ENCODE results near the gene PRIMPOL.
"Not testable (repeated sequence)": the region's sequence is repeated elsewhere in the genome, so short reads cannot be mapped to it uniquely, and the experiment has no call there.

PRIMPOL gene

GRCh38 chr4:184649026-184649970 lies at the start of gene PRIMPOL, which contains the start of gene CASP3:
Gene PRIMPOL (plus strand): TSS chr4:184649738. CDS start chr4:184657141, 7,403 bp downstream.
Gene CASP3 (minus strand): TSS chr4:184649447. CDS start chr4:184638453, 10,994 bp downstream.
- peak; percentile 90 for DNase-seq (ENCODE audit: low read depth, low spot score)

GRCh38 chr4:184600982-184601381 lies 48.6 kb upstream of the PRIMPOL start:
- not testable (repeated sequence) for DNase-seq (ENCODE audit: low read depth, low spot score)

GRCh38 chr4:184602857-184603256 lies 46.7 kb upstream of the PRIMPOL start:
- DNase-seq (ENCODE audit: low read depth, low spot score), result not testable (repeated sequence)

GRCh38 chr4:184607429-184607828 lies 42.1 kb upstream of the PRIMPOL start:
- DNase-seq (ENCODE audit: low read depth, low spot score), result not testable (repeated sequence)

- DNase-seq (ENCODE audit: low read depth, low spot score), result no peak
Observed at GRCh38 chr4:184612074-184612473, 37.5 kb upstream of the PRIMPOL start.

DNA sequence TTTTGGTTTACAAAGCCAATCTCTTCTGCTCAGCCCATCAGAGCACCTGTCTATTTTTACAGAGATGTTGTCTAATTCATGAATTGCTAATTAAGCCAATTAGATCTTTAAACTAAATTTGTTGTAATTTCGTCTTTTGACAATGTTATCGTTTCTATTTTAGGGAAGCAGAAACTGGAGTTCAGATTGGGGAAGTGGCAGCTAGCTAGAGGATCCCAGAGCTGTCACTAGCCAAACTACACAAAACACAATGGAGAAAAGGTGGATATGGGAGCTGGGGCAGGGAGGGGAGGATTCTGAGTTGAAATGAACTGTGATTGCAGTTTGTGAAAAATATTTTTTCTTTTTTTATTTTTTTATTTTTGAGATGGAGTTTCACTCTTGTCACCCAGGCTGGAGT lies 36.1 kb upstream of the PRIMPOL start:
- DNase-seq (ENCODE audit: low read depth, low spot score), result no peak

DNA sequence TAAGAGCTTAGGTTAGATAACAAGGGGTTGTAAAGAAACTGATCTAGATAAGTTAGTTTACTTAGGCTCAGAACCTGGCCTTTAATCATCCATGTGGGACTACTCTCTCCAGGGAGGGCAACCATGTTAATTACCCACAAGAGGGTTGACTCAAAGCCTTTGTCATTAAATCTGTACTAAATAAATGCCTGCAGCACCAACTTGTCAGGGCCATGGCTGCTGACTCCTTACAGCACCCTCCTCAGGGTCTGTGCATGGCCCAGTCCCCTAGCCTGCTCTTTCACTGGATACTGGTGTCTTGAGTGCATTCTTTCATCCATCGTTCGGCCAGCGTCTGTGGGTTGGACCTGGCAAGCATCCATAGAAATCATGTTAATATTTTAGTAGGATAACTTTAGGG lies 35.0 kb upstream of the PRIMPOL start:
- no peak for DNase-seq (ENCODE audit: low read depth, low spot score)

DNA sequence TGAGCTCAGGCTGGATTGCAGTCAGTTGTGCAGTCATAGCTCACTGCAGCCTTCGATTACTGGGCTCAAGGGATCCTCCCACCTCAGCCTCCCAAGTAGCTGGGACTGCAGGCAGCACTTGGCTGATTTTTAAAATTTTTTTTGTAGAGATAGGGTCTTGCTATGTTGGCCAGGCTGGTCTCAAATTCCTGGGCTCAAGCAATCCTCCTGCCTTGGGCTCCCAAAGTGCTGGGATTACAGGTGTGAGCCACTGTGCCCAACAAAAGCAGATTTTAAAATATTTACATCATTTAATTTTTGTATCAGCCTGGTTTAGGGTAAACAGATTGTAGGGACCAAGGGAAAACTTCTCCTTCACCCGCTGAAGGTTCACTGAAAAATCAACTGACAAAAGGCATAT lies 33.4 kb upstream of the PRIMPOL start:
- DNase-seq (ENCODE audit: low read depth, low spot score), result not testable (repeated sequence)

GRCh38 chr4:184616633-184617551 lies 32.6 kb upstream of the PRIMPOL start:
- DNase-seq (ENCODE audit: low read depth, low spot score), result no peak

DNA sequence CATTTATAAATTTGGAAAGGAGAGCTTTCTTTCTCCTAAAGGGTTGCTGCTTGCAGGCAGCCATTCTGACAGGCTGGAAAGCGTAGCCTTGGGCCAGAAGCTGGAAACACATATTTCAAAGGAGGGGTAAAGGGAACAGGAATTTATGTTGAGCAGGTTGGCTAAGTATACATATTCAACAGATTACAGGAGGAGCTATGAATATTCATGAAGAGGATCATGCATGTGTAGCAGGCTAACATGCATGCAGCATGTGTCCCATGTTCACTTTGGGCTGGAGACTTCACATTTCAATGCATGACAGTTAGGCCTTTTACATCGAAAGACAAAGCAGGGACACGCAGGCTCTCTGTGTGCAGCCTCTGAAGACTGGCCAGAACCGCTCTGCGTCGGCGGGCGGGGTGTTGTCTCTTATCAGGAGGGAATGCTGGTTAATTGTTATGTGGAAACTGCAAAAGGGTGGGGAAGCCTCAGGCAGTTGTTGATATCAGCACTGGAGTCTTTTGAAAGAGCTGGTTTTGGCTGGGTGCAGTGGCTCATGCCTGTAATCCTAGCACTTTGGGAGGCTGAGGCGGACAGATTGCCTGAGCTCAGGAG lies 31.8 kb upstream of the PRIMPOL start:
- DNase-seq (ENCODE audit: low read depth, low spot score), result peak; percentile 81

GRCh38 chr4:184620212-184620867 lies 29.2 kb upstream of the PRIMPOL start:
- DNase-seq (ENCODE audit: low read depth, low spot score), result no peak

DNA sequence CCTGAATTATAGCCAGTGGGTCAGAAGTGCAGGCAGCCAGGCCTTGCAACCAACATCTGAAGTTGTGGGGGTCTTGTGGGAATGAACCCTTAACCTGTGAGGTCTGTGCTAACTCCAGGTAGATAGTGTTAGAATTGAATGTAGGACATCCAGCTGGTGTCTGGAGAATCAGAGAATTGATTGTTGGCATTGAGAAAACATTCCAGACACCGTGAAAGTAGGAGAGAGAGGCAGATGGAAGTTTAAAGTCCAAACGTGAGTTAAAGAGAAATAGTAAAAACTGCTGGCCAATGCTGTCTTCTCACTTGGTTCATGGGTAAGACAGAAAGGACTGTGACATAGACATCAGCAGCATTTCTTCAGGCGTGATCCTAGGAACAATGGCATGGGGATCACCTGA lies 28.0 kb upstream of the PRIMPOL start:
- DNase-seq (ENCODE audit: low read depth, low spot score), result no peak

GRCh38 chr4:184624504-184624903 lies 25.0 kb upstream of the PRIMPOL start:
- not testable (repeated sequence) for DNase-seq (ENCODE audit: low read depth, low spot score)

DNA sequence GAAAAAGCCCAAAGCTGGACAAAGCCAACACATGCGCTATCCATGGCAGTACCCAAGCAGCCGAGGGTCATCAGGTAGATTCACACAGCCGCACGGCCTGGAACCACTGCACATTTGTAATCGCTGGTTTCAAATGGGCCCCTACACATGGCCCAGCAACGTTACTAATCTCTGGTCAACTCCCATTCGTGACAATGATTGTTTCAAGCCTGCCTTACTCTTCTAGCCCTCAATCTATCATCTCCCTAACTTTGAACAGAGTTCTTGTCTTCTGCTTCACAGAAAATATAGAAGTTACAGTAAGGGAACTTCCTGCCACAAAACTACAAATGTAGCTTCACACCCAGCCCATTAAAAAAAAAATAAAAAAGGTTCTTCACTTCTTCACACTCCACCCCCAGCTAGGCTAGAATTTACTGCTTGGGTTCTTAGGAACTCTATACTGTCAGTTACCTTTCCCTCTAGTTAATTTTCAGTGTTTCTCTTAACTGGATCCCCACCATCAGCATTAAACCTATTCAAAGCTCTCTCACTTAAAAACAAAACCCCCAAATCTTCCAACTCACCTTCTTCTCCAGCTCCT lies 24.5 kb upstream of the PRIMPOL start:
- no peak for DNase-seq (ENCODE audit: low read depth, low spot score)

DNA sequence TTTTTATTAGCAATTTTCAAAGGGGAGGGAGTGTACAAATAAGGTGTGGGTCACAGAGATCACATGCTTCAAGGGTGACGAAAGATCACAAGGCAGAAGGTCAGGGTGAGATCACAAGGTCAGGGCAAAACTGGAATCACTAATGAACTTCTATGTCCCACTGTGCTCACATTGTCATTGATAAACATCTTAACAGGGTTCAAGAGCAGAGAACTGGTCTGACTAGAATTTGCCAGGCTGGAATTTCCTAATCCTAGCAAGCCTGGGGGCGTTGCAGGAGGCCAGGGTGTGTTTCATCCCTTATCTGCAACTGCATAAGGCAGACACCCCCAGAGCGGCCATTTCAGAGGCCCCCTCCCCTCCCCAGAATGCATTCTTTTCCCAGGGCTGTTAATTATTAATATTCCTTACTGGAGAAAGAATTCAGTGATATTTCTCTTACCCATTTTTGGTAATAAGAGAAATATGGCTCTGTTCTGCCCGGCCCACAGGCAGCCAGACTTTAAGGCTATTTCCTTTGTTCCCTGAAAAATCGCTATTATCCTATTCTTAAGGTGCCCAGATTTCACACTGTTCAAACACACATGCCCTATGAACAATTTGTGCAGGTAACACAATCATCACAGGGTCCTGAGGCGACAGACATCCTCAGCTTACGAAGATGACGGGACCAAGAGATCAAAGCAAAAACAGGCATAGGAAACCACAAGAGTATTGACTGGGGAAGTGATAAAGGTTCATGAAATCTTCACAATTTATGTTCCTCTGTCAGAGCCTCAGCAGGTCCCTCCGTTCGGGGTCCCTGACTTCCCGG lies 23.5 kb upstream of the PRIMPOL start:
- DNase-seq (ENCODE audit: low read depth, low spot score), result peak; percentile 10

DNA sequence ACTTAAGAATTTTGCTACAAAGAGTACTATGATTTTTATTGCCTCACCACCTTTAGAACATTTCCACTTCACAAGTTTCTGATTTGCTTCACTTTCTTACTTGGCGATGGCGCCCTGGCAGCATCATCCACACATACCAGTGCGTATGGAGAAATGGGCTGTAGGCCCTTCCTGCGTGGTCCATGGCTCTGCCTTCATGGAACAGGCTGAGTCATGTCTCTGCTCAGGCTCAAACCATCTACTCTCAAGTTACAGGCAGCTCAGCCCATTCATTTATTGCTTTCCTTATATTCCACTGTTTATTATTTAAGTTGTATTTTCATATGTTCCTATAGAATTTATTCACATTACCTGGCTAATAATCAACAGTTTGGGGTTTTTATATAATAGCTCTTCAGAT lies 21.4 kb upstream of the PRIMPOL start:
- no peak for DNase-seq (ENCODE audit: low read depth, low spot score)

GRCh38 chr4:184632842-184633241 lies 16.7 kb upstream of the PRIMPOL start:
- DNase-seq (ENCODE audit: low read depth, low spot score), result no peak

DNA sequence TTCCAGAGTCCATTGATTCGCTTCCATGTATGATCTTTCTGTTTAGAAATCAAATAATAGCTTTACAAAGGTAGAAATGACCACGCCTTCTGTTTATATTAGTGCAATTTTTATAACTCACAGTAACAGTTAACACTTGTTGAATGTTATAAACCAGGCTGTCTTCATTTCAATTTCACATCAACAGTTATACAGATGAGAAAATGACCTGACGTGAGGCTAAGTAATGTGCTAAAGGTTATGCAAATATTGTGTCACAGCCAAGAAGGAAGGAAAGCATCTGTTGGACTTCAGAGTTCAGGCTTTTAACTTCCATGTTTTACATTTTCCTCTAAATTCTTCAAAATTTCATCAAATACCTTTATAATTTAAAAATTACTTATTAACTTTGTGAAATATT lies 14.2 kb upstream of the PRIMPOL start:
- no peak for DNase-seq (ENCODE audit: low read depth, low spot score)

GRCh38 chr4:184636144-184636543 lies 13.4 kb upstream of the PRIMPOL start:
- no peak for DNase-seq (ENCODE audit: low read depth, low spot score)

- DNase-seq (ENCODE audit: low read depth, low spot score), result no peak
Observed at GRCh38 chr4:184636897-184637296, 12.6 kb upstream of the PRIMPOL start.
